ENCODE measurements around the gene SLC4A3. TPM values are rescaled to one million over a fixed set of nuclear protein-coding genes. Genes with fewer than 3 reads are reported as not detected.

Gene SLC4A3
- total RNA-seq, 1 experiment from 2014 or later: 23.0 TPM

GRCh38 chr2:219638948-219639755 is 11.7 kb downstream of the SLC4A3 start:
- CTCF ChIA-PET: no interaction called here
- no TSS peak for BruUV-seq (replicated peaks)
- POLR2A ChIA-PET: no interaction called here

More at GRCh38 chr2:219638948-219639755, 11.7 kb downstream of the SLC4A3 start:
- intact Hi-C loops (cut with micrococcal nuclease): no loop called here
- no peak for DNase-seq (ENCODE audit: low read depth, low spot score)
- no peak overlapping the region for H3K27ac ChIP-seq (ENCODE audit: low read depth, low read length)
- H3K4me1 ChIP-seq (ENCODE audit: control insufficient read depth in 1 of 2, insufficient read depth in 2 of 2, low read length in 2 of 2): peaks cover 6 to 26% of the 10 kb centered on the region in 2 experiments
- H3K4me2 ChIP-seq (ENCODE audit: low read length): no peak overlapping the region
- ATAC-seq: no peak
- H3K9ac ChIP-seq (ENCODE audit: low read length): no peak overlapping the region
- H3K9me2 ChIP-seq (ENCODE audit: insufficient read depth): no peaks in the 10 kb centered on the region
- no peaks in the 10 kb centered on the region for H4K20me1 ChIP-seq (ENCODE audit: insufficient read depth)
- TF ChIP-seq SRF (IDR thresholded peaks at IDR 0.05; ENCODE audit: low read depth): no peak
- TF ChIP-seq CBX3 (IDR thresholded peaks at IDR 0.05; ENCODE audit: low read depth): no peak
- TF ChIP-seq, protein P1, sequence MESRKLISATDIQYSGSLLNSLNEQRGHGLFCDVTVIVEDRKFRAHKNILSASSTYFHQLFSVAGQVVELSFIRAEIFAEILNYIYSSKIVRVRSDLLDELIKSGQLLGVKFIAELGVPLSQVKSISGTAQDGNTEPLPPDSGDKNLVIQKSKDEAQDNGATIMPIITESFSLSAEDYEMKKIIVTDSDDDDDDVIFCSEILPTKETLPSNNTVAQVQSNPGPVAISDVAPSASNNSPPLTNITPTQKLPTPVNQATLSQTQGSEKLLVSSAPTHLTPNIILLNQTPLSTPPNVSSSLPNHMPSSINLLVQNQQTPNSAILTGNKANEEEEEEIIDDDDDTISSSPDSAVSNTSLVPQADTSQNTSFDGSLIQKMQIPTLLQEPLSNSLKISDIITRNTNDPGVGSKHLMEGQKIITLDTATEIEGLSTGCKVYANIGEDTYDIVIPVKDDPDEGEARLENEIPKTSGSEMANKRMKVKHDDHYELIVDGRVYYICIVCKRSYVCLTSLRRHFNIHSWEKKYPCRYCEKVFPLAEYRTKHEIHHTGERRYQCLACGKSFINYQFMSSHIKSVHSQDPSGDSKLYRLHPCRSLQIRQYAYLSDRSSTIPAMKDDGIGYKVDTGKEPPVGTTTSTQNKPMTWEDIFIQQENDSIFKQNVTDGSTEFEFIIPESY (IDR thresholded peaks at IDR 0.05; ENCODE audit: extremely low read depth, insufficient replicate concordance, low read length): no peak
- TF ChIP-seq ZFX (IDR thresholded peaks at IDR 0.05): no peak
- TF ChIP-seq FOSL1 (IDR thresholded peaks at IDR 0.05; ENCODE audit: low read depth): no peak
- TF ChIP-seq ELF1 (IDR thresholded peaks at IDR 0.05; ENCODE audit: borderline replicate concordance, low read depth): no peak
- TF ChIP-seq POLR2AphosphoS5 (IDR thresholded peaks at IDR 0.05; ENCODE audit: low read depth, low read length): no peak
- no peak for TF ChIP-seq YY1 (IDR thresholded peaks at IDR 0.05; ENCODE audit: extremely low read depth, insufficient replicate concordance, low read depth, low read length)
- no peak for TF ChIP-seq JUND (IDR thresholded peaks at IDR 0.05)
- TF ChIP-seq, protein P2, sequence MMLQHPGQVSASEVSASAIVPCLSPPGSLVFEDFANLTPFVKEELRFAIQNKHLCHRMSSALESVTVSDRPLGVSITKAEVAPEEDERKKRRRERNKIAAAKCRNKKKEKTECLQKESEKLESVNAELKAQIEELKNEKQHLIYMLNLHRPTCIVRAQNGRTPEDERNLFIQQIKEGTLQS (IDR thresholded peaks at IDR 0.05): no peak
- TF ChIP-seq EZH2phosphoT487 (IDR thresholded peaks at IDR 0.05; ENCODE audit: borderline replicate concordance): no peak
- no peak for TF ChIP-seq RAD21 (IDR thresholded peaks at IDR 0.05; ENCODE audit: low read depth)
- TF ChIP-seq TCF7L2 (IDR thresholded peaks at IDR 0.05; ENCODE audit: borderline replicate concordance, extremely low read depth, insufficient read depth, insufficient read length): no peak
- TF ChIP-seq ZNF274 (IDR thresholded peaks at IDR 0.05; ENCODE audit: low read depth, low read length): no peak
- TF ChIP-seq CEBPB (IDR thresholded peaks at IDR 0.05; ENCODE audit: low read depth): no peak
- TF ChIP-seq EGR1 (IDR thresholded peaks at IDR 0.05; ENCODE audit: low read depth): no peak
- TF ChIP-seq, protein P3, sequence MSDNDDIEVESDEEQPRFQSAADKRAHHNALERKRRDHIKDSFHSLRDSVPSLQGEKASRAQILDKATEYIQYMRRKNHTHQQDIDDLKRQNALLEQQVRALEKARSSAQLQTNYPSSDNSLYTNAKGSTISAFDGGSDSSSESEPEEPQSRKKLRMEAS (IDR thresholded peaks at IDR 0.05): no peak
- TF ChIP-seq, protein P4, sequence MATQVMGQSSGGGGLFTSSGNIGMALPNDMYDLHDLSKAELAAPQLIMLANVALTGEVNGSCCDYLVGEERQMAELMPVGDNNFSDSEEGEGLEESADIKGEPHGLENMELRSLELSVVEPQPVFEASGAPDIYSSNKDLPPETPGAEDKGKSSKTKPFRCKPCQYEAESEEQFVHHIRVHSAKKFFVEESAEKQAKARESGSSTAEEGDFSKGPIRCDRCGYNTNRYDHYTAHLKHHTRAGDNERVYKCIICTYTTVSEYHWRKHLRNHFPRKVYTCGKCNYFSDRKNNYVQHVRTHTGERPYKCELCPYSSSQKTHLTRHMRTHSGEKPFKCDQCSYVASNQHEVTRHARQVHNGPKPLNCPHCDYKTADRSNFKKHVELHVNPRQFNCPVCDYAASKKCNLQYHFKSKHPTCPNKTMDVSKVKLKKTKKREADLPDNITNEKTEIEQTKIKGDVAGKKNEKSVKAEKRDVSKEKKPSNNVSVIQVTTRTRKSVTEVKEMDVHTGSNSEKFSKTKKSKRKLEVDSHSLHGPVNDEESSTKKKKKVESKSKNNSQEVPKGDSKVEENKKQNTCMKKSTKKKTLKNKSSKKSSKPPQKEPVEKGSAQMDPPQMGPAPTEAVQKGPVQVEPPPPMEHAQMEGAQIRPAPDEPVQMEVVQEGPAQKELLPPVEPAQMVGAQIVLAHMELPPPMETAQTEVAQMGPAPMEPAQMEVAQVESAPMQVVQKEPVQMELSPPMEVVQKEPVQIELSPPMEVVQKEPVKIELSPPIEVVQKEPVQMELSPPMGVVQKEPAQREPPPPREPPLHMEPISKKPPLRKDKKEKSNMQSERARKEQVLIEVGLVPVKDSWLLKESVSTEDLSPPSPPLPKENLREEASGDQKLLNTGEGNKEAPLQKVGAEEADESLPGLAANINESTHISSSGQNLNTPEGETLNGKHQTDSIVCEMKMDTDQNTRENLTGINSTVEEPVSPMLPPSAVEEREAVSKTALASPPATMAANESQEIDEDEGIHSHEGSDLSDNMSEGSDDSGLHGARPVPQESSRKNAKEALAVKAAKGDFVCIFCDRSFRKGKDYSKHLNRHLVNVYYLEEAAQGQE (IDR thresholded peaks at IDR 0.05; ENCODE audit: low read depth): no peak
- no peak for TF ChIP-seq POLR2A (IDR thresholded peaks at IDR 0.05; ENCODE audit: borderline replicate concordance, extremely low read depth, insufficient read depth, insufficient read length)
- no peak for TF ChIP-seq SIN3A (IDR thresholded peaks at IDR 0.05; ENCODE audit: low read depth)
- no peaks in the 10 kb centered on the region for H3K9me3 ChIP-seq (ENCODE audit: control insufficient read depth in 1 of 2, insufficient read depth in 1 of 2, low read depth in 1 of 2, low read length in 2 of 2)
- peaks cover 2 to 20% of the 10 kb centered on the region in 2 experiments; a peak in 2 of 4 replicates for H3K36me3 ChIP-seq (ENCODE audit: control insufficient read depth in 1 of 2, insufficient read depth in 2 of 2, low read length in 2 of 2)
- H3K27me3 ChIP-seq (ENCODE audit: insufficient read depth, low read length): no peaks in the 10 kb centered on the region
- RAD21 ChIA-PET (ENCODE audit: low non-redundant PET in 1 of 2, low total read pairs in 2 of 2, uncharacterized antibody in 2 of 2, unreplicated experiment in 2 of 2): no interaction called here
- H3K79me2 ChIP-seq (ENCODE audit: insufficient read depth, low read length): no peaks in the 10 kb centered on the region
- no peak overlapping the region for H2AFZ ChIP-seq (ENCODE audit: low read depth, low read length, poor library complexity, severe bottlenecking)
- no peak overlapping the region for H3K4me3 ChIP-seq (replicated peaks in 1 of 2; ENCODE audit: low read depth in 1 of 2, low read length in 2 of 2)

Measured in HCT116 (cell line).